Measurements from ENCODE around the gene PDIA2. TPM values are rescaled to one million over a fixed set of nuclear protein-coding genes. Genes with fewer than 3 reads are reported as not detected.
A peak's percentile ranks its signal among the peaks of the same experiment; 100 is the strongest.

The PDIA2 gene
- total and polyA plus RNA-seq, 2 donors: 0.14 to 1.8 TPM

- Histone ChIP-seq H3K4me3 (ENCODE audit: low read length in 2 of 2) (no peak overlapping the region), H3K9me3 (ENCODE audit: control insufficient read depth in 2 of 2, insufficient read depth in 1 of 2, low read length in 1 of 2) (peaks cover 0 to 4% of the 10 kb centered on the region in 2 donors), H3K4me1 (ENCODE audit: control insufficient read depth in 2 of 2, insufficient read depth in 2 of 2, low read length in 2 of 2) (peaks cover 0 to 2% of the 10 kb centered on the region in 2 donors), H3K27ac (ENCODE audit: low read depth in 1 of 2, low read length in 1 of 2) (no peak overlapping the region), H3K27me3 (ENCODE audit: control insufficient read depth in 2 of 2, insufficient read depth in 1 of 2, low read length in 1 of 2) (peaks cover 67 to 86% of the 10 kb centered on the region in 2 donors), H3K36me3 (ENCODE audit: control insufficient read depth in 2 of 2, insufficient read depth in 2 of 2, low read length in 1 of 2) (no peaks in the 10 kb centered on the region)
- WGBS: 95% methylated on average over 20 of the region's 20 CpGs
- no peak for DNase-seq (ENCODE audit: low read depth in 6 of 9, low spot score in 9 of 9)
Observed at GRCh38 chr16:276426-277077, 6.4 kb upstream of the PDIA2 start.

- peaks cover 0 to 2% of the 10 kb centered on the region in 2 donors for H3K4me1 ChIP-seq (ENCODE audit: control insufficient read depth in 2 of 2, insufficient read depth in 2 of 2, low read length in 2 of 2)
- H3K9me3 ChIP-seq (ENCODE audit: control insufficient read depth in 2 of 2, insufficient read depth in 1 of 2, low read length in 1 of 2): peaks cover 0 to 4% of the 10 kb centered on the region in 2 donors
- peak in 2 of 9 donors; percentile 7 to 56 for DNase-seq (ENCODE audit: low read depth in 6 of 9, low spot score in 9 of 9)
- H3K27me3 ChIP-seq (ENCODE audit: control insufficient read depth in 2 of 2, insufficient read depth in 1 of 2, low read length in 1 of 2): peaks cover 66 to 89% of the 10 kb centered on the region in 2 donors
- no peaks in the 10 kb centered on the region for H3K36me3 ChIP-seq (ENCODE audit: control insufficient read depth in 2 of 2, insufficient read depth in 2 of 2, low read length in 1 of 2)
- H3K27ac ChIP-seq (ENCODE audit: low read depth in 1 of 2, low read length in 1 of 2): no peak overlapping the region
- H3K4me3 ChIP-seq (ENCODE audit: low read length in 2 of 2): no peak overlapping the region
- 48% methylated on average over 6 of the region's 6 CpGs for WGBS
Observed at GRCh38 chr16:278863-279366, 4.0 kb upstream of the PDIA2 start.

- 81% methylated on average over 7 of the region's 7 CpGs for WGBS
- peaks cover 59 to 83% of the 10 kb centered on the region in 2 donors for H3K27me3 ChIP-seq (ENCODE audit: control insufficient read depth in 2 of 2, insufficient read depth in 1 of 2, low read length in 1 of 2)
- H3K4me3 ChIP-seq (ENCODE audit: low read length in 2 of 2): no peak overlapping the region
- no peaks in the 10 kb centered on the region for H3K36me3 ChIP-seq (ENCODE audit: control insufficient read depth in 2 of 2, insufficient read depth in 2 of 2, low read length in 1 of 2)
- peaks cover 0 to 2% of the 10 kb centered on the region in 2 donors for H3K4me1 ChIP-seq (ENCODE audit: control insufficient read depth in 2 of 2, insufficient read depth in 2 of 2, low read length in 2 of 2)
- H3K9me3 ChIP-seq (ENCODE audit: control insufficient read depth in 2 of 2, insufficient read depth in 1 of 2, low read length in 1 of 2): peaks cover 0 to 4% of the 10 kb centered on the region in 2 donors
- no peak overlapping the region for H3K27ac ChIP-seq (ENCODE audit: low read depth in 1 of 2, low read length in 1 of 2)
- DNase-seq (ENCODE audit: low read depth in 6 of 9, low spot score in 9 of 9): no peak
Observed at GRCh38 chr16:279531-279930, 3.4 kb upstream of the PDIA2 start.

- Histone ChIP-seq H3K4me3 (ENCODE audit: low read length in 2 of 2) (no peak overlapping the region), H3K27ac (ENCODE audit: low read depth in 1 of 2, low read length in 1 of 2) (no peak overlapping the region), H3K9me3 (ENCODE audit: control insufficient read depth in 2 of 2, insufficient read depth in 1 of 2, low read length in 1 of 2) (peaks cover 0 to 9% of the 10 kb centered on the region in 2 donors), H3K36me3 (ENCODE audit: control insufficient read depth in 2 of 2, insufficient read depth in 2 of 2, low read length in 1 of 2) (no peaks in the 10 kb centered on the region), H3K4me1 (ENCODE audit: control insufficient read depth in 2 of 2, insufficient read depth in 2 of 2, low read length in 2 of 2) (peaks cover 0 to 2% of the 10 kb centered on the region in 2 donors), H3K27me3 (ENCODE audit: control insufficient read depth in 2 of 2, insufficient read depth in 1 of 2, low read length in 1 of 2) (peaks cover 54 to 78% of the 10 kb centered on the region in 2 donors)
- DNase-seq (ENCODE audit: low read depth in 6 of 9, low spot score in 9 of 9): no peak
- 12% methylated on average over 47 of the region's 47 CpGs for WGBS
Observed at GRCh38 chr16:280005-280460, 2.9 kb upstream of the PDIA2 start.

- no peaks in the 10 kb centered on the region for H3K4me1 ChIP-seq (ENCODE audit: control insufficient read depth in 2 of 2, insufficient read depth in 2 of 2, low read length in 2 of 2)
- H3K27me3 ChIP-seq (ENCODE audit: control insufficient read depth in 2 of 2, insufficient read depth in 1 of 2, low read length in 1 of 2): peaks cover 51 to 74% of the 10 kb centered on the region in 2 donors
Observed at GRCh38 chr16:280552-280951, 2.4 kb upstream of the PDIA2 start, which contains the start of gene ARHGDIG. Gene ARHGDIG, plus strand, starts transcription at chr16:280591. Its CDS starts 90 bp downstream, at chr16:280681.

GRCh38 chr16:280991-281659, 1.8 kb upstream of the PDIA2 start:
- Histone ChIP-seq H3K9me3 (ENCODE audit: control insufficient read depth in 2 of 2, insufficient read depth in 1 of 2, low read length in 1 of 2) (peaks cover 0 to 7% of the 10 kb centered on the region in 2 donors), H3K4me3 (ENCODE audit: low read length in 2 of 2) (no peak overlapping the region), H3K27me3 (ENCODE audit: control insufficient read depth in 2 of 2, insufficient read depth in 1 of 2, low read length in 1 of 2) (peaks cover 45 to 70% of the 10 kb centered on the region in 2 donors), H3K27ac (ENCODE audit: low read depth in 1 of 2, low read length in 1 of 2) (no peak overlapping the region), H3K36me3 (ENCODE audit: control insufficient read depth in 2 of 2, insufficient read depth in 2 of 2, low read length in 1 of 2) (no peaks in the 10 kb centered on the region), H3K4me1 (ENCODE audit: control insufficient read depth in 2 of 2, insufficient read depth in 2 of 2, low read length in 2 of 2) (no peaks in the 10 kb centered on the region)
- 55% methylated on average over 27 of the region's 27 CpGs for WGBS
- DNase-seq (ENCODE audit: low read depth in 6 of 9, low spot score in 9 of 9): no peak

More at GRCh38 chr16:280552-280951, 2.4 kb upstream of the PDIA2 start, which contains the start of gene ARHGDIG:
- 2% methylated on average over 54 of the region's 54 CpGs for WGBS
- no peak within 1 kb of the TSS for H3K27ac ChIP-seq (ENCODE audit: low read depth in 1 of 2, low read length in 1 of 2)
- peaks cover 0 to 7% of the 10 kb centered on the region in 2 donors for H3K9me3 ChIP-seq (ENCODE audit: control insufficient read depth in 2 of 2, insufficient read depth in 1 of 2, low read length in 1 of 2)
- H3K36me3 ChIP-seq (ENCODE audit: control insufficient read depth in 2 of 2, insufficient read depth in 2 of 2, low read length in 1 of 2): no peaks in the 10 kb centered on the region
- H3K4me3 ChIP-seq (ENCODE audit: low read length in 2 of 2): peak within 1 kb of the TSS in 1 of 2 donors; percentile 18
- DNase-seq (ENCODE audit: low read depth in 6 of 9, low spot score in 9 of 9): no peak

- H3K4me3 ChIP-seq (ENCODE audit: low read length in 2 of 2): no peak overlapping the region
- 78% methylated on average over 25 of the region's 25 CpGs for WGBS
- peaks cover 3 to 5% of the 10 kb centered on the region in 2 donors for H3K36me3 ChIP-seq (ENCODE audit: control insufficient read depth in 2 of 2, insufficient read depth in 2 of 2, low read length in 1 of 2)
- peaks cover 0 to 13% of the 10 kb centered on the region in 2 donors for H3K9me3 ChIP-seq (ENCODE audit: control insufficient read depth in 2 of 2, insufficient read depth in 1 of 2, low read length in 1 of 2)
- DNase-seq (ENCODE audit: low read depth in 6 of 9, low spot score in 9 of 9): no peak
- H3K4me1 ChIP-seq (ENCODE audit: control insufficient read depth in 2 of 2, insufficient read depth in 2 of 2, low read length in 2 of 2): no peaks in the 10 kb centered on the region
- H3K27me3 ChIP-seq (ENCODE audit: control insufficient read depth in 2 of 2, insufficient read depth in 1 of 2, low read length in 1 of 2): peaks cover 38 to 64% of the 10 kb centered on the region in 2 donors
- no peak overlapping the region for H3K27ac ChIP-seq (ENCODE audit: low read depth in 1 of 2, low read length in 1 of 2)
Observed at GRCh38 chr16:281660-282255, 1.2 kb upstream of the PDIA2 start.

- Histone ChIP-seq H3K9me3 (ENCODE audit: control insufficient read depth in 2 of 2, insufficient read depth in 1 of 2, low read length in 1 of 2) (peaks cover 0 to 19% of the 10 kb centered on the region in 2 donors), H3K4me1 (ENCODE audit: control insufficient read depth in 2 of 2, insufficient read depth in 2 of 2, low read length in 2 of 2) (no peaks in the 10 kb centered on the region), H3K27ac (ENCODE audit: low read depth in 1 of 2, low read length in 1 of 2) (no peak overlapping the region), H3K36me3 (ENCODE audit: control insufficient read depth in 2 of 2, insufficient read depth in 2 of 2, low read length in 1 of 2) (peaks cover 5 to 12% of the 10 kb centered on the region in 2 donors), H3K27me3 (ENCODE audit: control insufficient read depth in 2 of 2, insufficient read depth in 1 of 2, low read length in 1 of 2) (peaks cover 38 to 56% of the 10 kb centered on the region in 2 donors), H3K4me3 (ENCODE audit: low read length in 2 of 2) (no peak overlapping the region)
- DNase-seq (ENCODE audit: low read depth in 6 of 9, low spot score in 9 of 9): no peak
- WGBS: 92% methylated on average over 22 of the region's 22 CpGs
Observed at GRCh38 chr16:282491-282890, 473 bp upstream of the PDIA2 start.

Measured in thymus (tissue), 11 donors.